KMS-11 (cell line): ENCODE measurements around the gene FAM163B.

Experiments used
- H2AFZ ChIP-seq: fragments of 200-600 bp; sonication (generic); 2 replicates; pipeline ENCODE4 v1.6.1; 2016; ENCODE audit warnings: antibody characterized with exemption, mixed run types, low read depth
- H3K27ac ChIP-seq: fragments of 200-600 bp; sonication (generic); 2 replicates; pipeline ENCODE4 v1.6.1; 2016; ENCODE audit warnings: mild to moderate bottlenecking, mixed run types
- H3K27me3 ChIP-seq: fragments of 200-600 bp; sonication (generic); 2 replicates; pipeline ENCODE4 v1.6.1; 2017; ENCODE audit warnings: mild to moderate bottlenecking, low read depth, mixed run types, moderate library complexity; ENCODE audit not compliant: insufficient read depth
- H3K36me3 ChIP-seq: fragments of 200-600 bp; sonication (generic); 2 replicates; pipeline ENCODE4 v1.6.1; 2017; ENCODE audit warnings: mild to moderate bottlenecking, mixed run types; ENCODE audit not compliant: insufficient read depth
- H3K4me1 ChIP-seq: fragments of 200-600 bp; sonication (generic); 2 replicates; pipeline ENCODE4 v1.6.1; 2016; ENCODE audit warnings: mild to moderate bottlenecking, low read depth, mixed run types; ENCODE audit not compliant: poor library complexity, severe bottlenecking
- H3K4me2 ChIP-seq: fragments of 200-600 bp; sonication (generic); 2 replicates; pipeline ENCODE4 v1.7.0; 2016; ENCODE audit warnings: mild to moderate bottlenecking, mixed run types
- H3K4me3 ChIP-seq: fragments of 200-600 bp; sonication (generic); IDR thresholded peaks from 2 replicates; pipeline ENCODE4 v1.6.1; 2017; ENCODE audit warnings: low read depth, low read length, mixed read lengths; ENCODE audit not compliant: insufficient read depth
- H3K79me2 ChIP-seq: fragments of 200-600 bp; sonication (generic); 2 replicates; pipeline ENCODE4 v1.6.1; 2016; ENCODE audit warnings: low read depth, mixed run types; ENCODE audit not compliant: insufficient read depth
- H3K9ac ChIP-seq: fragments of 200-600 bp; sonication (generic); 2 replicates; pipeline ENCODE4 v1.6.1; 2016; ENCODE audit warnings: mild to moderate bottlenecking, mixed run types
- H4K20me1 ChIP-seq: fragments of 200-600 bp; sonication (generic); 2 replicates; pipeline ENCODE4 v1.6.1; 2016; ENCODE audit warnings: mild to moderate bottlenecking, mixed run types; ENCODE audit not compliant: insufficient read depth
- TF ChIP-seq, protein P1 (sequence below): fragments of 200-600 bp; sonication (generic); conservative IDR thresholded peaks from 2 replicates; pipeline ENCODE4 v1.6.1; 2017; ENCODE audit warnings: low read depth, mild to moderate bottlenecking, antibody characterized with exemption, low read length, moderate library complexity, mixed read lengths

FAM163B gene

GRCh38 chr9:133604856-133605255 is 4.3 kb downstream of the FAM163B start:
- Histone ChIP-seq H3K4me1 (no peaks in the 10 kb centered on the region), H3K9ac (no peak overlapping the region), H3K36me3 (no peaks in the 10 kb centered on the region), H3K4me3 (no peak overlapping the region), H2AFZ (no peak overlapping the region), H3K27ac (no peak overlapping the region), H3K27me3 (peaks cover 66% of the 10 kb centered on the region), H3K79me2 (no peaks in the 10 kb centered on the region), H4K20me1 (no peaks in the 10 kb centered on the region), H3K4me2 (no peak overlapping the region)
- TF ChIP-seq, protein P1, sequence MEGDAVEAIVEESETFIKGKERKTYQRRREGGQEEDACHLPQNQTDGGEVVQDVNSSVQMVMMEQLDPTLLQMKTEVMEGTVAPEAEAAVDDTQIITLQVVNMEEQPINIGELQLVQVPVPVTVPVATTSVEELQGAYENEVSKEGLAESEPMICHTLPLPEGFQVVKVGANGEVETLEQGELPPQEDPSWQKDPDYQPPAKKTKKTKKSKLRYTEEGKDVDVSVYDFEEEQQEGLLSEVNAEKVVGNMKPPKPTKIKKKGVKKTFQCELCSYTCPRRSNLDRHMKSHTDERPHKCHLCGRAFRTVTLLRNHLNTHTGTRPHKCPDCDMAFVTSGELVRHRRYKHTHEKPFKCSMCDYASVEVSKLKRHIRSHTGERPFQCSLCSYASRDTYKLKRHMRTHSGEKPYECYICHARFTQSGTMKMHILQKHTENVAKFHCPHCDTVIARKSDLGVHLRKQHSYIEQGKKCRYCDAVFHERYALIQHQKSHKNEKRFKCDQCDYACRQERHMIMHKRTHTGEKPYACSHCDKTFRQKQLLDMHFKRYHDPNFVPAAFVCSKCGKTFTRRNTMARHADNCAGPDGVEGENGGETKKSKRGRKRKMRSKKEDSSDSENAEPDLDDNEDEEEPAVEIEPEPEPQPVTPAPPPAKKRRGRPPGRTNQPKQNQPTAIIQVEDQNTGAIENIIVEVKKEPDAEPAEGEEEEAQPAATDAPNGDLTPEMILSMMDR, result no peak

DNA sequence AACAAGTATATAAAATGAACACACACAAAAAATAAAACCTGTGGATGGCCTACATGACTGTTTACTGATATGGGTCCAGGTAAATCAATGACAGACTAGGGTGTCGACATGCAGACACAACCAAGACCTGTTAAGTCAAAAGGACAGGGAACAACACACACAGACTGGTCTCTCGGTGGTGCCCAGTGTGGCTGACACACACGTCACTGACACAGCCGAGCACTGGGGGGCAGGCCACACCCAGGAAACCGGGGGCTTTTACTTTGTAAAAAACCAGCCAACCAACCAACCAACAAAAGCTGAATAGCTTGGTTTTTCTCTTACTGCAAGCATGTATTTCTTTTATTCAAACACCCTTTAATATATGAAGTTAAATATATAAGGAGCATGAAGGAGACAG is 5.0 kb downstream of the FAM163B start:
- Histone ChIP-seq H3K79me2 (no peaks in the 10 kb centered on the region), H3K27ac (no peak overlapping the region), H4K20me1 (no peaks in the 10 kb centered on the region), H2AFZ (no peak overlapping the region), H3K4me3 (no peak overlapping the region), H3K27me3 (peaks cover 63% of the 10 kb centered on the region), H3K36me3 (no peaks in the 10 kb centered on the region), H3K9ac (no peak overlapping the region), H3K4me2 (no peak overlapping the region), H3K4me1 (no peaks in the 10 kb centered on the region)
- TF ChIP-seq, protein P1, result no peak

DNA sequence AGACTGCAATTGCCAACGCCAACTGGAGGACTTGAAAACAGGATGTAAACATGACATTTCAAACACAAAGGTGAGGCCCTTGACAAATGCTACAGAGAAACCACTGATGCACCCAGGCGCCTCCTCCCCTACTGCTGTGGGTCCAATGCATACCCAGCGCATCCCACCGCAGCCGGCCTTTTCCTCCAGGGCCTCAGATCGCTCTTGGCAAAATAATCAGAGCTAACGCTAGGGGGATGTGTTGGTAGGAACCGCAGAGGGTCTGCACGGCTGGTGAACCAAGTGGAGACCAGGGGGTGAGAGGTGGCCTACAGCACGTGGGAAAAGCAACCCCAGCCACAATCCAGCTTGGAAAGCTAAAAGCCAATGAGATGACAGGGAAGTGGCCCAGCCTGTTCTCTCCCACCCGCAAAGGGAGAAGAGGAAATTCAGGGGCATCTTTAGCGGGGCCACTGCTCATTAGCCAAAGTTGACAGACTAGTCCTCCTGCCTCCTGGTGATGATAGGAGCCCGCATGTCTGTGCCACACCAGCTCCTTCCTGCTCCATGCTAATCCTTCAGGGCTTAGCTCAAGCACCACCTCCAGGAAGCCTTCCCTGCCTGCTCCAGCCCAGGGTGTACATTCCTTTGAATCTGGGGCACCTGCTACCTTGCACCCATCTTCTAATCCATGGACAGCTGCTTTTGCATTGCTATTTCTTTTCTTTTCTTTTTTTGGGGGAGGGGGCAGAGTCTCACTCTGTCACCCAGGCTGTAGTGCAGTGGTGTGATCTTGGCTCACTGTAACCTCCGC is 5.9 kb downstream of the FAM163B start:
- H2AFZ ChIP-seq, result no peak overlapping the region
- peaks cover 63% of the 10 kb centered on the region for H3K27me3 ChIP-seq
- no peak overlapping the region for H3K27ac ChIP-seq
- no peaks in the 10 kb centered on the region for H4K20me1 ChIP-seq
- no peak overlapping the region for H3K4me2 ChIP-seq
- no peak overlapping the region for H3K9ac ChIP-seq
- H3K4me3 ChIP-seq, result no peak overlapping the region
- H3K79me2 ChIP-seq, result no peaks in the 10 kb centered on the region
- H3K36me3 ChIP-seq, result no peaks in the 10 kb centered on the region
- no peaks in the 10 kb centered on the region for H3K4me1 ChIP-seq
- TF ChIP-seq, protein P1, result no peak

GRCh38 chr9:133602277-133602676 is 6.9 kb downstream of the FAM163B start:
- TF ChIP-seq, protein P1, result no peak
- H2AFZ ChIP-seq, result no peak overlapping the region
- no peak overlapping the region for H3K4me3 ChIP-seq
- no peaks in the 10 kb centered on the region for H4K20me1 ChIP-seq
- H3K4me1 ChIP-seq, result no peaks in the 10 kb centered on the region
- H3K4me2 ChIP-seq, result no peak overlapping the region
- H3K27ac ChIP-seq, result no peak overlapping the region
- H3K36me3 ChIP-seq, result no peaks in the 10 kb centered on the region
- no peak overlapping the region for H3K9ac ChIP-seq
- peaks cover 55% of the 10 kb centered on the region for H3K27me3 ChIP-seq
- H3K79me2 ChIP-seq, result no peaks in the 10 kb centered on the region
